K562 (cell line): ENCODE data around the gene AMIGO1. TPM values are rescaled to one million over a fixed set of nuclear protein-coding genes. Genes with fewer than 3 reads are reported as not detected.

Experiments
- BMI1 ChIP-seq: fragments of 150-350 bp; IDR thresholded peaks from 2 replicates; pipeline ENCODE4 v1.6.1; 2014; ENCODE audit warnings: low read length
- CBX8 ChIP-seq: fragments of 200-600 bp; sonication (generic); IDR thresholded peaks from 2 replicates; pipeline ENCODE4 v1.6.1; 2012; ENCODE audit warnings: borderline replicate concordance, mixed run types, low read depth, mild to moderate bottlenecking, moderate library complexity, mixed read lengths, low read length, control low read depth, inconsistent platforms; ENCODE audit not compliant: poor library complexity, severe bottlenecking; ENCODE audit errors: extremely low read depth
- CSDE1 ChIP-seq, 2 experiments: fragments of 450-650 bp; IDR thresholded peaks; 2 replicates each; pipeline ENCODE4 v1.6.1; 2016; ENCODE audit warnings: mild to moderate bottlenecking in 1 of 2
- ELF1 ChIP-seq: fragments of 200-800 bp; sonication (Bioruptor generic); IDR thresholded peaks from 2 replicates; pipeline ENCODE4 v1.6.1; 2016; ENCODE audit warnings: missing genetic modification characterization, missing compliant biosample characterization
- ETS1 ChIP-seq: conservative IDR thresholded peaks from 2 replicates; pipeline ENCODE4 v1.6.1; 2011; ENCODE audit warnings: low read depth, mild to moderate bottlenecking, low read length; ENCODE audit not compliant: control insufficient read depth
- FUS ChIP-seq: fragments of 200-400 bp; formaldehyde crosslinking; optimal IDR thresholded peaks from 2 replicates; pipeline ENCODE3; 2017; ENCODE audit warnings: low read depth, low read length
- GABPA ChIP-seq: fragments of 200-800 bp; sonication (Bioruptor generic); conservative IDR thresholded peaks from 2 replicates; pipeline ENCODE4 v1.6.1; 2016; ENCODE audit warnings: low read depth, missing genetic modification characterization, missing compliant biosample characterization
- HDAC6 ChIP-seq: IDR thresholded peaks from 2 replicates; pipeline ENCODE4 v1.6.1; 2012; ENCODE audit warnings: low read depth, mild to moderate bottlenecking, control low read depth, inconsistent platforms, low read length, moderate library complexity
- HINFP ChIP-seq: fragments of 450-650 bp; conservative IDR thresholded peaks from 2 replicates; pipeline ENCODE4 v1.6.1; 2016; ENCODE audit warnings: missing genetic modification characterization, low read depth, mild to moderate bottlenecking, control low read depth, missing compliant biosample characterization
- JUND ChIP-seq, 2 experiments: IDR thresholded peaks; 2 replicates in 1 of 2; 3 replicates in 1 of 2; pipeline ENCODE4 v1.6.1; 2011; ENCODE audit warnings: borderline replicate concordance in 2 of 2, low read depth in 2 of 2, low read length in 2 of 2, improper control_type of control experiment in 1 of 2, missing biosample characterization in 1 of 2, missing genetic modification characterization in 1 of 2, missing genetic modification reagents in 1 of 2
- MEIS2 ChIP-seq: fragments of 450-650 bp; IDR thresholded peaks from 2 replicates; pipeline ENCODE4 v1.6.1; 2014; ENCODE audit warnings: mild to moderate bottlenecking; ENCODE audit not compliant: partially characterized antibody
- NRF1 ChIP-seq, 2 experiments: fragments of 450-650 bp; IDR thresholded peaks in 1 of 2; conservative IDR thresholded peaks in 1 of 2; 2 replicates each; pipeline ENCODE4 v1.6.1; 2014; ENCODE audit warnings: mild to moderate bottlenecking in 2 of 2
- SMAD4 ChIP-seq: fragments of 250-450 bp; sonication (Bioruptor Pico); conservative IDR thresholded peaks from 2 replicates; pipeline ENCODE4 v1.8.0; 2021; ENCODE audit warnings: inconsistent platforms, mild to moderate bottlenecking, moderate library complexity
- ZBTB12 ChIP-seq: fragments of 250-450 bp; sonication (Bioruptor Pico); IDR thresholded peaks from 2 replicates; pipeline ENCODE4 v1.4.0; 2020
- ZFP1 ChIP-seq: fragments of 450-650 bp; formaldehyde crosslinking; IDR thresholded peaks from 2 replicates; pipeline ENCODE4 v1.4.0; 2020; ENCODE audit warnings: mild to moderate bottlenecking, mixed read lengths
- ZNF592 ChIP-seq: fragments of 450-650 bp; IDR thresholded peaks from 2 replicates; pipeline ENCODE4 v1.6.1; 2017; ENCODE audit warnings: antibody characterized with exemption, mild to moderate bottlenecking
- polyA plus RNA-seq, 8 experiments: library from polyadenylated mRNA; depleted of rRNA in 4 of 8; stranded (reverse) in 5 of 8; unstranded in 3 of 8; fragments of >200 nt; fragmentation: Nextera tagmentation in 2 of 8; fragmentation: Illumina TruSeq in 1 of 8; extraction: Ambion mirVana in 2 of 8; extraction: Trizol in 1 of 8; gene quantifications; 2 replicates each; pipeline versions ENCODE4 v1.2.1 to v1.2.3, GENCODE V29; 2011 to 2014; ENCODE audit warnings: inconsistent platforms in 1 of 8, missing spikeins in 1 of 8
- total RNA-seq, 7 experiments: library from RNA; depleted of rRNA in 6 of 7; stranded (reverse); fragments of >200 nt in 6 of 7; fragmentation: Illumina TruSeq in 2 of 7; extraction: Trizol in 2 of 7; gene quantifications; 2 replicates each; pipeline versions ENCODE4 v1.2.1 to v1.2.3, GENCODE V29; 2011 to 2021; ENCODE audit warnings: low replicate concordance in 1 of 7

Gene AMIGO1
- total and polyA plus RNA-seq, 9 of the 15 experiments (the other 6 are each of a cell fraction or from before 2014, with no cell fraction given): 0.24 to 1.0 (median 0.54) TPM

GRCh38 chr1:109557520-109557919 is 48.0 kb upstream of the AMIGO1 start (continued):
- TF ChIP-seq NRF1 (conservative IDR thresholded peaks at IDR 0.05 in 1 of 2, IDR thresholded peaks at IDR 0.05 in 1 of 2) (peak; percentile 29 to 39; a peak in 2 of 4 replicates), ZFP1 (CRISPR knock-in tag) (peak; percentile 88), GABPA (peak; percentile 56; the same call in 1 of the 2 replicates), MEIS2 (peak; percentile 2), SMAD4 (CRISPR knock-in tag) (0 out of 2 replicates have a peak, but pooled peaks have one; percentile 16), BMI1 (no peak), CSDE1 (IDR thresholded peaks at IDR 0.05) (no peak), HDAC6 (no peak), JUND (IDR thresholded peaks at IDR 0.05; ENCODE audit: borderline replicate concordance, low read depth, low read length) (0 out of 2 replicates have a peak, but pooled peaks have one; percentile 5), JUND (tag; IDR thresholded peaks at IDR 0.05; ENCODE audit: borderline replicate concordance, low read depth, low read length) (no peak), ZBTB12 (CRISPR knock-in tag) (no peak), HINFP (tag) (no peak), ETS1 (no peak), FUS (no peak), ELF1 (tag) (no peak), CBX8 (no peak), ZNF592 (0 out of 2 replicates have a peak, but pooled peaks have one; percentile 34)
